NCI-H2029 (cell line): ENCODE data around the gene VWA8.
"Not testable (repeated sequence)": the region's sequence is repeated elsewhere in the genome, so short reads cannot be mapped to it uniquely, and the experiment has no call there.

Experiments
- DNase-seq: peaks from one replicate; lab custom pipeline; 2025; lab: John Stamatoyannopoulos, UW

VWA8 gene

GRCh38 chr13:41848435-41849255 lies 112.3 kb downstream of the VWA8 start:
- no peak for DNase-seq

- no peak for DNase-seq
Measured at GRCh38 chr13:41847216-41847615, 113.7 kb downstream of the VWA8 start.

GRCh38 chr13:41842036-41842620 lies 118.8 kb downstream of the VWA8 start:
- no peak for DNase-seq

DNA sequence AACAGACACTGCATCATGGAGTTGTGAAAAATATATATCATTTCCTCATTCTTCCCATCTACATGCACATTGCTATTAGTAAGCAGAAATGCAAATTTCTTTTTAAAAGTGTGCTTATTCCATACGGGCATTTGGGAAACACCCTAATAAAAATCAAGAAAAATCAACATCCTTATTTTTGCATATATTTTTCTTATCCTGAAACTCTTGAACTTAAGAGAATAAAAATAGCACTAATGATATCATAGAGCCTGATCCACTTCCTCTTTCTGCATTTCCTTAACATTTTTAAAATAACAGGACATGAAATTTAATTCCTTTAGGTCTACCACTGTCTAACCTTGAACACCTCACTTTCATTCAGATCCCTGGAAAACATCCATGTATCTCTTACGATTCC lies 123.3 kb downstream of the VWA8 start:
- DNase-seq, result no peak

GRCh38 chr13:41835871-41836270 lies 125.0 kb downstream of the VWA8 start:
- no peak for DNase-seq

DNA sequence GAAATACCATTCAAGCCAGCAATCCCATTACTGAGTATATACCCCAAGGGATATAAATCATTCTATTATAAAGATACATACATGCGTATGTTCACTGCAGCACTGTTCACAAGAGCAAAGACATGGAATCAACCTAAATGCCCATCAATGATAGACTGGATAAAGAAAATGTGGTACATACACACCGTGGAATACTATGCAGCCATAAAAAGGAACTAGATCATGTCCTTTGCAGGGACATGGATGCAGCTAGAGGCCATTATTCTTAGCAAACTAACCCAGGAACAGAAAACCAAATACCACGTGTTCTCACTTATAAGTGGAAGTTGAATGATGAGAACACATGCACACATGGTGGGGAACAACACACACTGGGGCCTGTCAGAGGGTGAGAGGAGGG lies 126.2 kb downstream of the VWA8 start:
- DNase-seq, result not testable (repeated sequence)

- no peak for DNase-seq
Measured at GRCh38 chr13:41833831-41834230, 127.1 kb downstream of the VWA8 start.

DNA sequence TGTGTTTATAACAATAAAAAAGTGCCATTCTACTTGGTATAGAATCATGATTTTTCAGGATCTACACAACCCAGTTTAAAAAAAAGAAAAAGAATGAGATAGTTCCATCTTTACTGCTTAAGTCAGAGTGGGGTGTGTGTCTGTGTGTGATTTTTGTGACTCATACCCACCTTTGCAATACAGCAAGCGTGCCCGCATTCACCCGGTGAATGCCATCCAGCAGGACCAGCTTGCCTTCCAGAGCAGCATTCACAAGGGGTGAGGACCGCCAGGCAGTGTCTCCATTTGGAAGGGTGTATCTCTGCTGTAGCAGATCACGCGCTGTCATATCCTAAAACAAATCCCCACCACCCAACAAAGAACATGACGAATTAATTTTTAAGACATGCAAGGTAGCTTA lies 127.7 kb downstream of the VWA8 start:
- DNase-seq, result no peak

DNA sequence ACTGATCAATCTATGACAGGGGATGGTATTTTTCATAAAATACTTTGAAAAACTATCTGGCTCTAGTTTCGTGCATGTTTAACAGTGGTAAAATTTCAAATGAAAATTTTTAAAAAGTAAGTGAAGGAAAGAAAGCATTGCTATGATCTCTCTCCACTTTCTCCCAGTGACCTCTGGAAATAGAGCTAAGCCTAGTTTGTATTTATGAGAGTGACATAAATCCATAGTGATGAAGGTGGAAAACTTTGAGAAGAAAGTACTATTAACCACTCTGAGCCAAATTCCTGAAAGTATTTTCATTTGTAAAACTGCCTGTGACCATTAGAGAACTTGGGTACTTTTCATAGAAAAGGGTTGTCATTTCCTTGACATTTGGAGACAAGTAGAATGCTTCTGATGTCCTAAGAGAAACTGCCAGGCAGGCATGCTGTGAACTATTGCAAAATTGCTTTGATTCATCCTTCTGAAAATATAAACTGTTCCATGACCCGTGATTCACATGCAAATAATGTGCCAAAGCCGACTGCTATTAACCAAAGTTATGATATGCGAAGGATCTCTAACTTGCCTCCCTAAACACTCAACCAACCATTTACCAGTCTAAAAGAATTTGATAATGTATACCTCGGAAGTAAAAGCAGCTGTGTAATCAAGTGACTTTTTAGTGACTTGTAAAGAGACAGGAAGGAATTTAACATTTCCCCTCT lies 133.2 kb downstream of the VWA8 start:
- DNase-seq, result no peak

DNA sequence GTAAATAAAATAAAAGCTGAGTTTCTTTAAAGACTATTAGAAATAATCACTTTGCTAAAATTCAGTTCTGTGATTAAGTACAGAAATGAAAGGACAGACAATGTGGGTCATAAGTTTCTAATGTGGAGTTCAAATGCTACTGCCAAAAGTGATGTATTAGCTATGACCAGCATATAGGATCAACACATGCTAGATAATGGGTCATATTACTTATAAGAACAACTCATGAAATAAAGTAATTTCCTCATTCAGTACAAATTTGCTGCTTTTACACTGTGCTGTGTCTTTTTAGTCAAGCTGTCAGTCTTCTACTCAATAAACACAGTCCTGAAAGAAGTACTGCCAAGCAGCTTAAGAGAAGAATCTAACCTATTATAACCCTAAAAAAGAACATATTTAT lies 135.2 kb downstream of the VWA8 start:
- no peak for DNase-seq

- DNase-seq, result no peak
Measured at GRCh38 chr13:41823476-41823875, 137.4 kb downstream of the VWA8 start.

DNA sequence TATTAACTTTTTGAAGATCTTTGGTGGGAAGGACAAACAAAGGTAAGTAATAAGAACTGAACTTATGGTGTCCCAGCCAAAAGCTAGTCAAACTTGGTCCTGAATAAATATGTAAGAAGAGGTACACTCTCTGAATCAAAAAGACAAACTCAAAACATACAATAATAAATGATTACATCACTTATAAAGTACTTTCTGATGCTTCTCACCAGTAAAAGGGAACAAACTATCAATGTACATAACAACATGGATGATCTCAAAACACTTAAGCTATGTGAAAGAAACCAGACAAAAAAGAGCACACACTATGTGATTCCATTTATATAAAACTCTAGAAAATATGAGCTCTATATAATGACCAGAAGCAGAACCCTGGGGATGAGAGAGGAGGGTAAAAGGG lies 138.3 kb downstream of the VWA8 start:
- DNase-seq, result no peak

DNA sequence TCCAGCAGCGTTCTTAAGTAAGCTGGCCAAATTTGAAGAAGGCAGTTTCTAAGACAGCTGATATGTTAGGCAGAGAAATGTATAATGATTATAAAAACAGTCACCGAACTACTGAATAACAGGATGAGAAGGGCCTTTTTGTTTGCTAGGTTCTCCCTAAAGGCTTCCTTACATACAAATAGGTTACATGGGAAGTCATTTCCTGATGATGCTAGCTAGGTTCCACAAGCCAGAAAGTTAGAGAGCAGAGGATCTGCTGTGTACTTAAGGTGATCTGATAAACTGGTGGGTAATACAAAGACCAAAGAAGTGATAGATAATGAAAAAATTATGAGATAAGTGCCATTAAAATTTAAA lies 139.7 kb downstream of the VWA8 start:
- no peak for DNase-seq

DNA sequence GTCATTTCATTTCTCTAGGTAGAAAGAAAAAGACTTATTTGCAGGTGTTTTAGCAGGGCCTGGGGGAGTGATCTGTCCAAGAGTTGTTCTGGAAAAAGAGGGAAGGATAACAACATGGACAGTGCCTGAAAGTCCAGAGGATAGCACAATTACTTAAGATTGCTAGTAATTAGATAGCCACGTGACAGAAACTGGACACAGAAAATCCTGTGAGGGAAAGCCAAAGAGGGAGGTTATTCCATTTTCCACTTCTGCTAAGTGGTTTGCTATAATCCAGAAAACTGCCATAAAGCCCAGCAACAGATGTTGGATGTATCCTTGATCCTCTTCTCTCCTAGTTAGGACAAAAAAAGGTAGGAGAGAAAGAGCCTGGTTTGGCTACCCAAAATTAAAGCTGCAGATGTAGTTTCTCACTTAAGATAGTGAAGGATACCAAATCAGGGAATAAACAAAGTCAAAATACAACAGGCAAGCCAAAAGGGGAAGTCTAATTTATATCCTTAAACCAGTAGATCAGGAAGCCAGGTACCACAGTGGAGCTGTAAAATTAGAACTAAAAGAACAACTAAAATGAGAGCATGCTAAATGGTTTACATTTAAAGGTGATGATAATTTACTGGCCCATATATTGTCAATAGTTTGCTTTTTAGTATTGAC lies 140.2 kb downstream of the VWA8 start:
- DNase-seq, result no peak

GRCh38 chr13:41816057-41816456 lies 144.9 kb downstream of the VWA8 start:
- DNase-seq, result no peak

DNA sequence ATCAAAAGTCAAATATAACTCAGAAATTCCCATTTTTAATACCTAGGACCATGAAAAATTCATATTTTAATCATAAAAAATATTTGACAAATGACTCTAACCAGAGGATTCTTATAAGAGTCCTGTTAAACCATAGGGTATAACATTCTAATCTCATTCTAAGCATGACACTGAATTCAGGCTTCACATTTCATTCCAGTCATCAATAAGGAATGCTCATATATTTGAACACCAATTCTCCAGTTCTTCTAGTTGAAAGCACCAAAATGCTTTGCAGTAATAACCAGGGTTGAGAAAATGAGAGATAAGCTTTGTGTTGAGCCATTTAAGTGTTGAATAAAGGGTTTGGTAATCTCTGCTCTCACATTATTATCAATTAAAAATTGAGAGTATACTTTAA lies 147.5 kb downstream of the VWA8 start:
- DNase-seq, result no peak

DNA sequence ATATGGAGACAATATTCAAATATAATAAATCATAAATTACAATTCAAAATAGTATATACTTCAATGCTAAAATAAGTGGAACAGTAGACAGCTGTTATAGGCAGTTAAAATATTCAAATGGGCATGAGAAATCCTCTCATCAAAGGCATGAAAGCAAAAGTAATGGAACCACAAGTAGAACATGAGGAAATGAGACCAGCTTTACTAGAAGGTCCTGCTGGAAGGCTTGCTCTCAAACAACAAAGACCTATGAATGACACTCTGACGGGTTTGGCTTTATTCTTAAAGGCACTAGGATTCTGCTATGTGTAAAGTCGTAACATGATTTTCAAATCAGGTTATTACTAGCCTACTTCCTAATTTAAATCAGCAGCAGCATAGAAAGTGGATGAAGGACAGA lies 148.1 kb downstream of the VWA8 start:
- no peak for DNase-seq

DNA sequence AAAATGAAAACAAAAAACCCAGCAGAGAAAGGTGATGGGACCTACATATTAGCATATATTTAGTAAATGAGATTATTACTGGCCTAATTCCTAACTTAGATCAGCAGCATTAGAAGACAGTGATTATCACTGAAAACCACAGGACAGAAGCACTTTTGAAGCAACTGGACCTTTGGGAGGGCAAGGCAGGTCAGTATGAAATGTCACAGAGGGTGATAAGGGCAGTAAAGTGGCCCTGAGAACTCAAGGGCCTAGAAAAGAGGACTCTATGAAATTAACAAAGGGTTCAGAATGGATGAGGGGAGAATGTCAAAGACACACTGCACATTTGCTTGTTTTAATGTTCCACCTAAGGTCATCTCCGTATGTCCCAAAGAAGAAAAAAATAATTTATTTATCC lies 148.7 kb downstream of the VWA8 start:
- no peak for DNase-seq

DNA sequence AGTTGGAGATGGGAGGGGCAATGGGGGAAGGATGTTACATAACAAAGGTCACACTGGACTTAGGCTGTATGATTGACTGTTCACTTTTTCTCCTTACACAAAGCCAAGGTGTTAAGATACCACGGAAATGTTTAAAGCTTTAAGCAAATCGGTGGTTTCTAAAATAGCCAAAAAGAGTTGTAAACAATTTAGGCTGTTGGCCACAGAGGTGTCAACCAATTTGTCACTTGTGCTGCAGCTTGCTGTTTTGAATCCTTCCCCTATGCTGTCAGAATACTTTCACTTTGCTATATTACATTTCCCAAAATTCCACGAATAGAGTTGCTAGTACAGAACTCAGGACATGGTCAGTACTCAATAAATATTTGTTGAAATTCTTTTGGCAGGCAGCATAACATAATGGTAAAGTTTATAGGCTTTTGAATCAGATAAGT lies 149.3 kb downstream of the VWA8 start:
- no peak for DNase-seq

DNA sequence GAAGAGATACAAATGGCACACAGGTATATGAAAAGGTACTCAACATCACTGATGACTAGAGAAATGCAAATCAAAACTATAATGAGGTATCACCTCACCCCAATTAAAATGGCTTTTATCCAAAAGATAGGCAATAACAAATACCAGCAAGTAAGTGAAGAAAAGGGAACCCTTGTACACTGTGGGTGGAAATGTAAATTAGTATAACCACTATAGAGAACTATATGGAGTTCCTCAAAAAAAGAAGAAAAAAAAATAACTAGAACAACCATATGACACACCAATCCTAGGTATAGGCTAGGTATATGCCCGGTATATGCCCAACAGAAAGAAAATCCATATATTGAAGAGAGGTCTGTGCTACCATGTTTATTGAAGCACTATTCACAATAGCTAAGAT lies 150.9 kb downstream of the VWA8 start:
- DNase-seq, result no peak

DNA sequence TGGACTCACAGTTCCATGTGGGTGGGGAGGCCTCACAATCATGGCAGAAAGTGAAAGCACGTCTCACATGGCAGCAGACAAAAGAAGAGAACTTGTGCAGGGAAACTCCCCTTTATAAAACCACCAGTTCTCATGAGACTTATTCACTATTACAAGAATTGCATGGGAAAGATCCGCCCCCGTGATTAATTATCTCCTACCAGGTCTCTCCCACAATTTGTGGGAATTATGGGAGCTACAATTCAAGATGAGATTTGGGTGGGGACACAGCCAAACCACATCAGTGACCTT lies 157.5 kb downstream of the VWA8 start:
- DNase-seq, result not testable (repeated sequence)

DNA sequence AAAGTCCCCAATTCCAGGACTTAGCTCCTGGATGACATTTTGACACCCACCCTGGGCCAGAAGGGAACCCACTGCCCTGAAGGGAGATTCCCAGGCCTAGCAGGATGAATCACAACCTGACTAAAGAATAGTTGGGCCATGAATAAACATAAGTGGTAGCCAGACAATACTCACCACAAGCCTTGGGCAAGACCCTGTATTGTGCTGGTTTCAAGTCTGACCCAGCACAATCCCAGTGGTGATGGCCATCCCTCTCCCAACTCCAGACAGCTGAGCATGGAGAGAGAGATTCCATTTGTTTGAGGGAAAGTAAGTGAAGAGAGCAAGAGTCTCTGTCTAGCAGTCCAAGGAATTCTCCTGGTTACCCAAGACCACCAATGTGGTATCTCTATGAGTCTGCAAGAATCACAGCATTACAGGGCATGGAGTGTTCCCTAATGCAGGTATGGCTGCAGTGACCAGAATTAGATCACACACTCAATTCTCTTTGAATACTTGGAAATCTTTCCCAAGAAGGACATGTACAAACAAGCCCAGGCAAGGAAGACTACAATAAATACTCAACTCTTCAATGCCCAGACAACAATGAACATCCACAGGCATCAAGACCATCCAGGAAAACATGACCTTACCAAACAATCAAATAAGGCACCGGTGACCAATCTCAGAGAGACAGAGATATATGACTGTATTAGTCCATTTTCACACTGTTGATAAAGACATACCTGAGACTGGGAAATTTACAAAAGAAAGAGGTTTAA lies 158.0 kb downstream of the VWA8 start:
- no peak for DNase-seq
